ENCODE measurements around the gene THEM4.

Gene THEM4

DNA sequence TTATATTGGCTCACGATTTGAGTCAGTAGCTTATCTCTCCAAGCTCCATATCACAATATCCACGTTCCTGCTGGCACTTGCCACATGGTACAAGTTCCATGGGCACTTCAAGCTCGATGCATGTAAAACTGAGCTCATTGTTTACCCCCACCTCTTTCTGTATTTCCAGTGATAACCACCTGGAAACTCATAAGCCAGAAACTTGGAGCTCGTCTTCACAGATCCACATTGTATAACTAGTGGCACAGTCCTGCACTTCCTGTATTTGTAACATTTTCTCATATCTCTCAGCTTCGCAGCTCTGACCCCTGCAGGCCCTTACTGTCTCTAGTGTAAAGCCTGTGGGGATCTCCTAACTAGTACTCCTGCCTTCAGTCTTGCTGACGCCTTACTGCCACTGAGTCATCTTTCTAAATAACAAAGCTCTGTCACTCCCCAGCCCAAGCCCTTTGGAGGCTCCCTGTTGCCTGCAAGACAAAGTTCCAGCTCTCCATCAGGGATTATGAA, 63.2 kb downstream of the THEM4 start:
- no peak overlapping the region for H3K4me3 ChIP-seq (ENCODE audit: low read depth in 1 of 2, low read length in 1 of 2)
- no peaks in the 10 kb centered on the region for H3K9me3 ChIP-seq
- no peaks in the 10 kb centered on the region for H3K4me1 ChIP-seq (ENCODE audit: control insufficient read depth in 1 of 2, insufficient read depth in 1 of 2, low read depth in 1 of 2, low read length in 1 of 2)
- no peaks in the 10 kb centered on the region for H3K36me3 ChIP-seq
- H3K27ac ChIP-seq: no peak overlapping the region
- TF ChIP-seq CTCF (IDR thresholded peaks at IDR 0.05): no peak
- H3K27me3 ChIP-seq: peaks cover 100% of the 10 kb centered on the region

DNA sequence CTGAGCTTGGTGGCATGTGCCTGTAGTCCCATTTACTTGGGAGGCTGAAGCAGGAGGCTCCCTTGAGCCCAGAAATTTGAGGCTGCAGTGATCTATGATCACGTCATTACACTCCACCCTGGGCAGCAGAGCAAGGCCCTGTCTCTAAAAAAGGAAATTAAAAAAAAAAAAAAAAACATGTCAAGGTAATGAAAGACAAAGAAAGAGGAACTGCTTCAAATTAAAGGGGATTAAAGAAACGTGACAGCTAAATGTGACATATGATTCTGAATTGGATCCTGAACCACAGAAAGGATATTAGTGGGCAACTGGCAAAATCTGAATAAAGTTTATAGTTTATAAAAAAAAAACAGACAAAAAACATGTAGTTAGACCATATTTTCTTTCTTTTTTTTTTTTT, 65.9 kb downstream of the THEM4 start:
- Histone ChIP-seq H3K9me3 (no peaks in the 10 kb centered on the region), H3K27me3 (peaks cover 100% of the 10 kb centered on the region), H3K27ac (no peak overlapping the region), H3K4me1 (ENCODE audit: control insufficient read depth in 1 of 2, insufficient read depth in 1 of 2, low read depth in 1 of 2, low read length in 1 of 2) (peaks cover 6 to 12% of the 10 kb centered on the region in 2 experiments), H3K36me3 (no peaks in the 10 kb centered on the region), H3K4me3 (ENCODE audit: low read depth in 1 of 2, low read length in 1 of 2) (no peak overlapping the region)
- no peak for TF ChIP-seq CTCF (IDR thresholded peaks at IDR 0.05)

- no peak overlapping the region for H3K4me3 ChIP-seq (ENCODE audit: low read depth in 1 of 2, low read length in 1 of 2)
- no peak for TF ChIP-seq CTCF (IDR thresholded peaks at IDR 0.05)
- no peaks in the 10 kb centered on the region for H3K36me3 ChIP-seq
- H3K9me3 ChIP-seq: no peaks in the 10 kb centered on the region
- H3K4me1 ChIP-seq (ENCODE audit: control insufficient read depth in 1 of 2, insufficient read depth in 1 of 2, low read depth in 1 of 2, low read length in 1 of 2): peaks cover 7 to 20% of the 10 kb centered on the region in 2 experiments
- H3K27ac ChIP-seq: no peak overlapping the region
- peaks cover 100% of the 10 kb centered on the region for H3K27me3 ChIP-seq
These were observed 68.2 kb downstream of the THEM4 start for GRCh38 chr1:151841141-151841540.

DNA sequence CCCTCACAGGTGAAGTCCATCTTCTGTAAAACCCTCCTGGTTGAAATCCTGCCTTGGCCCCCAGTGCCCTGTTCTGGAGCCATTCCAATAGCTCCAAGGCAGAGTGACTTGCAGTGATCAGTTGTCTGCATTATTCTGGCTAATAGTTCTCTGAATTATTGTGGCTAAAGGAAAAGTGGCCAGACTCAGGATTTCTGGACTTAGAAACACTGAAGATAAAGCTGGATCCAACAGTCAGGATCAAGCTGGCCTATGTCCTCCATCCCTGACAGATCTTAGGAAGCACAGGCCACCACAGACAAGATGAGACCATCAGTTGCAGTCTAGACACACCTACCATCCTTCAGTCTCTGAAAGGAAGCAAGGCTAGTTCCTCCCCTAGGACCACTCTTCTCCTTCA, 68.9 kb downstream of the THEM4 start:
- no peak for TF ChIP-seq CTCF (IDR thresholded peaks at IDR 0.05)
- no peak overlapping the region for H3K4me3 ChIP-seq (ENCODE audit: low read depth in 1 of 2, low read length in 1 of 2)
- H3K27me3 ChIP-seq: peaks cover 100% of the 10 kb centered on the region
- H3K9me3 ChIP-seq: no peaks in the 10 kb centered on the region
- no peak overlapping the region for H3K27ac ChIP-seq
- peaks cover 7 to 20% of the 10 kb centered on the region in 2 experiments for H3K4me1 ChIP-seq (ENCODE audit: control insufficient read depth in 1 of 2, insufficient read depth in 1 of 2, low read depth in 1 of 2, low read length in 1 of 2)
- no peaks in the 10 kb centered on the region for H3K36me3 ChIP-seq

GRCh38 chr1:151839457-151840403, 69.6 kb downstream of the THEM4 start, which contains the start of gene C2CD4D:
Gene C2CD4D (minus strand): TSS chr1:151839820. CDS start chr1:151838989, 831 bp downstream.
- peaks cover 7 to 20% of the 10 kb centered on the region in 2 experiments for H3K4me1 ChIP-seq (ENCODE audit: control insufficient read depth in 1 of 2, insufficient read depth in 1 of 2, low read depth in 1 of 2, low read length in 1 of 2)
- H3K4me3 ChIP-seq (ENCODE audit: low read depth in 1 of 2, low read length in 1 of 2): no peak within 1 kb of the TSS
- no peaks in the 10 kb centered on the region for H3K9me3 ChIP-seq
- no peak for TF ChIP-seq CTCF (IDR thresholded peaks at IDR 0.05)
- no peak within 1 kb of the TSS for H3K27ac ChIP-seq
- H3K36me3 ChIP-seq: no peaks in the 10 kb centered on the region
- H3K27me3 ChIP-seq: peaks cover 100% of the 10 kb centered on the region

Data from neutrophil (primary cell).